ENCODE data around the gene BEND3.
"Not testable (repeated sequence)": the region's sequence is repeated elsewhere in the genome, so short reads cannot be mapped to it uniquely, and the experiment has no call there.

Gene BEND3

GRCh38 chr6:107114926-107115694 is at the start of gene BEND3:
Gene BEND3, minus strand, starts transcription at chr6:107115515. Its CDS starts 16,230 bp downstream, at chr6:107099285.
- peak; percentile 42 for DNase-seq (ENCODE audit: low read depth)

- DNase-seq (ENCODE audit: low read depth), result not testable (repeated sequence)
These were observed 49.0 kb upstream of the BEND3 start for GRCh38 chr6:107164299-107164698.

GRCh38 chr6:107161521-107161920 is 46.2 kb upstream of the BEND3 start:
- no peak for DNase-seq (ENCODE audit: low read depth)

GRCh38 chr6:107156617-107157016 is 41.3 kb upstream of the BEND3 start:
- no peak for DNase-seq (ENCODE audit: low read depth)

- no peak for DNase-seq (ENCODE audit: low read depth)
These were observed 39.5 kb upstream of the BEND3 start for GRCh38 chr6:107154801-107155160.

GRCh38 chr6:107154131-107154800 is 39.0 kb upstream of the BEND3 start:
- no peak for DNase-seq (ENCODE audit: low read depth)

GRCh38 chr6:107152638-107153430 is 37.5 kb upstream of the BEND3 start:
- no peak for DNase-seq (ENCODE audit: low read depth)

- DNase-seq (ENCODE audit: low read depth), result no peak
These were observed 29.4 kb upstream of the BEND3 start for GRCh38 chr6:107144666-107145065.

GRCh38 chr6:107144014-107144413 is 28.7 kb upstream of the BEND3 start:
- DNase-seq (ENCODE audit: low read depth), result no peak

GRCh38 chr6:107140581-107140980 is 25.3 kb upstream of the BEND3 start:
- no peak for DNase-seq (ENCODE audit: low read depth)

- DNase-seq (ENCODE audit: low read depth), result not testable (repeated sequence)
These were observed 21.0 kb upstream of the BEND3 start for GRCh38 chr6:107136324-107136723.

- DNase-seq (ENCODE audit: low read depth), result not testable (repeated sequence)
These were observed 19.8 kb upstream of the BEND3 start for GRCh38 chr6:107135048-107135680.

GRCh38 chr6:107132330-107132954 is 17.1 kb upstream of the BEND3 start:
- DNase-seq (ENCODE audit: low read depth), result peak; percentile 54

- DNase-seq (ENCODE audit: low read depth), result no peak
These were observed 14.1 kb upstream of the BEND3 start for GRCh38 chr6:107129370-107129925.

GRCh38 chr6:107128577-107128976 is 13.3 kb upstream of the BEND3 start:
- no peak for DNase-seq (ENCODE audit: low read depth)

GRCh38 chr6:107128175-107128574 is 12.9 kb upstream of the BEND3 start:
- DNase-seq (ENCODE audit: low read depth), result peak; percentile 19

GRCh38 chr6:107125771-107126170 is 10.5 kb upstream of the BEND3 start:
- no peak for DNase-seq (ENCODE audit: low read depth)

- DNase-seq (ENCODE audit: low read depth), result no peak
These were observed 9.6 kb upstream of the BEND3 start for GRCh38 chr6:107124934-107125348.

- no peak for DNase-seq (ENCODE audit: low read depth)
These were observed 8.2 kb upstream of the BEND3 start for GRCh38 chr6:107123501-107123900.

GRCh38 chr6:107122748-107123147 is 7.4 kb upstream of the BEND3 start:
- DNase-seq (ENCODE audit: low read depth), result no peak

- DNase-seq (ENCODE audit: low read depth), result no peak
These were observed 6.7 kb upstream of the BEND3 start for GRCh38 chr6:107121964-107122495.

Data from ELR (cell line).